Activated T-helper 17 cell treated with anti-CD3 and anti-CD28 coated beads, Interleukin-2, amount 50 U/mL, for 72 hours (primary cell): ENCODE measurements around the gene CABLES2. TPM values are rescaled to one million over a fixed set of nuclear protein-coding genes. Genes with fewer than 3 reads are reported as not detected.
A peak's percentile ranks its signal among the peaks of the same experiment; 100 is the strongest.

Experiments
- ATAC-seq: fragments of 150-1000 bp; cut with Tn5 transposase; replicated peaks from 2 replicates; pipeline ENCODE4 v1.10.0; 2021; ENCODE audit warnings: mild to moderate bottlenecking, moderate library complexity
- H3K27ac Mint-ChIP-seq: one replicate; pipeline ENCODE4 v1.8.0; 2022; ENCODE audit warnings: mixed read lengths
- H3K27me3 Mint-ChIP-seq: one replicate; pipeline ENCODE4 v1.8.0; 2022; ENCODE audit warnings: mixed read lengths
- H3K36me3 Mint-ChIP-seq: one replicate; pipeline ENCODE4 v1.8.0; 2022; ENCODE audit warnings: low read depth, mild to moderate bottlenecking, mixed read lengths
- H3K4me1 Mint-ChIP-seq: one replicate; pipeline ENCODE4 v1.8.0; 2022; ENCODE audit warnings: mixed read lengths
- H3K4me3 Mint-ChIP-seq: one replicate; pipeline ENCODE4 v1.8.0; 2022; ENCODE audit warnings: mild to moderate bottlenecking, mixed read lengths
- H3K9me3 Mint-ChIP-seq: one replicate; pipeline ENCODE4 v1.8.0; 2022; ENCODE audit warnings: mixed read lengths
- total RNA-seq, 2 donors: library from RNA; stranded (reverse); gene quantifications; one replicate each; pipeline ENCODE4 v1.2.3, GENCODE V29; 2022

The CABLES2 gene
- total RNA-seq, 2 donors from 2014 or later, result 6.8 to 6.9 TPM

DNA sequence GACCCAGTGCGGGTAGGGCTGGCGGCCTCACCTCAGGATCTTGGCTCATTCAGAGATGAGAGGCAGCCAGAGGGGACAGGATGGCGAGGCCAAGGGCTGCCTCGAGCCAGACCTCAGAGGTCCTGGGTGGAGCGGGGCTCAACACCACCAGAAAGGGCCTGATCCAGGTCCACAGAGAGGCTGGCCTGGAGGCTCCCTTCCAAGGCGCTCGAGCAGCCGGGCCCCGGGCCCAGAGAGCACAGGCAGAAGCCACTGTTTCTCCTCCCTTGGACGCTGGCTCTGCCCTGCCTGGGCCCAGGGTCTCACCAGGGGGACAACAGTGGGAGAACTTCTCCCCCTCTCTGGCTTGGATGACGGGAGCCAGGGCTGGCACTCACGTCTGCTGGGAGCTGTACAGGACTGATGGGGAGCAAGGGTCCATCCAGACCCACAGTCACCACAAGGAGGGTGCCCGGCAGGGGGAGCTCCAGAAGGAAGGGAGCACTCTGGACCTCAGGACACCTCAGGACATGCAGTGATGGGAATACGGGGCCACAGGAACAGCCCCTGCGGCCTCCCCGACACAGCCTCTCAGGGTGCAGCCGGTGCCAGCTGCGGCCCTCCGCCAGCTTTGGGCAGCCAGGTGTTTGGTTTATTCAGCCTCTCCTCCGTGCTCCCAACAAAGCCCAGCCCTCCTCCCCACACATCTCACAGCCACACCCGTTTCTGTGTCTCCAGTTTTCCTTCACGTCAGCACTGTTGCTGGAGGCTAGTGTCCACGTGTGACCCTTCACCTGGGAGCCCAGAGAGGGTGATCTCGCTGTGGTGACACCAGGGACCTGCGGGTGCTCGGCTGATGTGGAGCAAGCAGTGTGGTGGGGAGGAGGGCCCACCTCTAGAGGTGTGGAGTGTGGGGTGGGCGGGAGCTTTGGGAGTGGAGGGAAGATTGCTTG is 11.5 kb downstream of the CABLES2 start:
- Mint-ChIP-seq H3K9me3 (no peaks in the 10 kb centered on the region), H3K27me3 (no peaks in the 10 kb centered on the region), H3K4me3 (no peak overlapping the region), H3K27ac (no peak overlapping the region), H3K4me1 (no peaks in the 10 kb centered on the region), H3K36me3 (peaks cover 2% of the 10 kb centered on the region)
- no peak for ATAC-seq

DNA sequence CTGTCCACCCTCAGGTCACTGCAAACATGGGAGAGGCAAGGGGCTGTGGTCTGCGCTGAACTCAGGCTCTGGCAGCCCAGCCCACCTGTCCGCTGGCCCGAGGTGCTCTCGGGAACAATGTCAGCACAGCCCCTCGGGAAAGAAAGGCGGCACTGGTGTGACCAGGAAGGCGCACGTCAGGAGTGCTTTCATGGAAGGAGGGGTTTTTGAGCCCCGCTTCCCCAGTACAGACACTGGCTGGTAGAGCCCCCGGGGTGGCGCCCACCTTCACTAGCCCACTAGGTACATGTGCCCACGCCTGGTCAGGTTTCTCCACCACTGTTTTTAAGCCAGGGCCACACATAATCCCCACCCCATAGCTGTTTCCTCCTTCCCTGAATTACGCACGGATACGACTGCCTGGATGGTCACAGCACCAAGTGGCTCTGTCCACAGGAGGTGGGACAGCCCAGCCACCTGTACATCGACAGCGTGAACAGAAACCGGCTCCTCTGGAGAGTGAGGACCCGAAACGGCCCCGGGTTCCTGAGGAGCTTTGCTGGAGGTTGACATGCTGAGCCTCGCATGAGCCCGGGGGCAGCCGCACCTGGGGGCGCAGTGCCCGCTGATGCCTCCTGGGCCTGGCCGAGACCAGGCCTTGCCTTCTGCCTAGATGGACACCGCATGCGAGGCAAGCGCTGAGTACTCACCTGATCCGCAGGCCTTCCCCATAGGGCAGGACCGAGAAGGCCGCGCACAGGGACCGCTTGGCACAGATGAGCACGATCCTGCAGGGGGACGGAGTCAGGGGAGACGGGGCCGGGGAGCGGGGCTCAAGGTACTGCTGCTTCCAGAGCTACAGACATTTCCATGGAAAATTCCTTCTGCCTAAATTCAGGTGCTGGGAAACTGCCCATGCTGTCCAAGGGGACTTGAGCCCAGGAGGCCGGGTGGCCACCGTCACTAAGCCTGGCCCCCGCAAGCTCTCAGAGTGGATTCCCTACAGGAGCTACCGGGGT is 12.5 kb downstream of the CABLES2 start:
- Mint-ChIP-seq H3K27ac (no peak overlapping the region), H3K36me3 (peaks cover 12% of the 10 kb centered on the region), H3K9me3 (no peaks in the 10 kb centered on the region), H3K27me3 (no peaks in the 10 kb centered on the region), H3K4me1 (no peaks in the 10 kb centered on the region), H3K4me3 (no peak overlapping the region)
- ATAC-seq, result no peak

DNA sequence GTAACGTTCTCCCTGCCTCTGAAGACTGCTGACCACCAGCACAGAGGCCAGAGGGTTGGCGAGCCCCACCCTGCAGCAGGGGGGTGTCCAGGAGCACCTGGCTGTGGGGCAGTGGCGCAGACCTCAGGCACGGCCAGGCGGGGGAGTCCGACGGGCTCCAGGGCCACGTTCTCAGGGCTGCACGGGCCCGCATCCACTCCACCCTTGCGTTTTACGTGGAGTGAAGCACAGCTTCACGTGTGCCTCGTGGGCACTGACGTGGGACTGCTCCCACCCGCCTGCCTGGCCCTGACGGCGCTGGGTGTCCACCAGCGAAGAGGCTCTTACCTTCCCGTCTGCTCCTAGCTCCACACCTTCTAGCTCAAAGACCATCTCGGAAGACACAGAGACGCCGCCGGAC is 13.3 kb downstream of the CABLES2 start:
- Mint-ChIP-seq H3K9me3 (no peaks in the 10 kb centered on the region), H3K27me3 (no peaks in the 10 kb centered on the region), H3K4me1 (peaks cover 5% of the 10 kb centered on the region), H3K36me3 (peaks cover 19% of the 10 kb centered on the region), H3K27ac (no peak overlapping the region), H3K4me3 (no peak overlapping the region)
- ATAC-seq, result no peak

DNA sequence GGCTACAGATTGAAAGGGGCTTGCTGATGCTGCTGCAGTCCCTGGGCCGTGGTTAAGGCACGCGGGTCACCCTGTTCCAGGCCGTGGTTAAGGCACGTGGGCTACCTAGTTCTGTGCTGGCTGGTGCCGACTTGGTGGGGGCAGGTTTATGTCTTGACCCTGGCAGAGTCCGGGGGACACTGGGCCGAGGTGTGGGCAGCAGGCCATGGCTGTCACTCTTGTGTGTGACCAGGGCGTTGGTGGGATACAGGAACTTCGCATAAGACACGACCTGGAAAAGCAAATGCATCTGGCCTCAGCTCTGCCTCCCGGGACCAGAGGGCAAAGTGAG is 13.8 kb downstream of the CABLES2 start:
- H3K36me3 Mint-ChIP-seq, result peaks cover 24% of the 10 kb centered on the region
- H3K9me3 Mint-ChIP-seq, result no peaks in the 10 kb centered on the region
- H3K27ac Mint-ChIP-seq, result no peak overlapping the region
- no peak overlapping the region for H3K4me3 Mint-ChIP-seq
- peaks cover 6% of the 10 kb centered on the region for H3K4me1 Mint-ChIP-seq
- peak; percentile 9 for ATAC-seq
- no peaks in the 10 kb centered on the region for H3K27me3 Mint-ChIP-seq

DNA sequence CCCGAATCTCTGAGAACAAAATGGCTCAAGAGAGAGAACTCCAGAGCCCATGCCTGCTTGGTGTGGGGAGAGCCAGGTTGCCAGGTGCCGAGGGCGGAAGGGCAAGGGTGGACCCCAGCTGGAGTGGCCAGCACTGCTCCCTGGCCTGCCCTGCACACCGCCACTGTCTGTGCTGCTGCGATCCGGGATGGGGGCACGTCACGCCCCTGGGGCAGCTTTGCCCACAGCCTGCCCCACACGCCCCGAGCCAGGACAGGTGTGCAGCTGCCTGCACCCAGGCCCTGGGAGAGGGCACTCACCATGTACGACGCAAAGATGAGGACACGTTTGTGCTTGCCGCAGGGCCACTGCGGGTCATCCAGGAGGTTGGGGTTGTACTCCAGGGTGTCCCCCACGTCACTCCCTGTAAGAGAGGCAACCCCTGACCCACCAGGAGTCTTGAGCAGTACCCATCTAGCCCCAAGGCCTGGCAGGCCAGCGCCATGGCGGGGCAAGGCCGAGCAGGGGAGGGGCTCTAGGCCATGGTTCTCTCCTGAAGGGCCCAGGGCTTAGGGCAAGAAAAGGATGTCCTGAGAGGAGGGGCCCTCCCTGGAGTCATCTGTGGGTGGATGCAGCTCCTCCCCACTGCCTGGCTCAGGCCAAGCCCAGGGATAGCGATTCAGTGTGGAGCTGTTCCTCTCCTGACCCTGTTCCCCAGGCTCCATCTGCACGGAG is 14.3 kb downstream of the CABLES2 start:
- Mint-ChIP-seq H3K27ac (no peak overlapping the region), H3K27me3 (no peaks in the 10 kb centered on the region), H3K4me3 (no peak overlapping the region), H3K4me1 (peaks cover 6% of the 10 kb centered on the region), H3K9me3 (no peaks in the 10 kb centered on the region), H3K36me3 (peaks cover 30% of the 10 kb centered on the region)
- ATAC-seq, result peak; percentile 3

DNA sequence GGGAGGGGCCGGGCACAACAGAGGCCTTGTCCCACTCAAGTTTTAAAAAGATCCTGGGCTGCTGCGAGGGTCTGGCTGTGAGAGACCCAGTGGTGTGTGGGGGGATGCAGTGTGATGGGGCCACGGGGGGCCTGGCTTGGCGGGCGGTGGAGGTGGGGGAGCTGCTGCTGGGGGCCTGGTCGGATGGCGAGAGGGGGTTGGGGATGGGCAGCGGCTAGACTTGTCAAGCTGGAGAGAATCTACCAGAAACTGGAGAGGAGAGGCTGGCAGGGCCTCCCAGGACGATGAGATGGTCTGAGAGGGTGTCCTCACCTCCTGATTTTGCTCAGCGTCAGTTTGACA is 15.0 kb downstream of the CABLES2 start:
- Mint-ChIP-seq H3K9me3 (no peaks in the 10 kb centered on the region), H3K4me3 (no peak overlapping the region), H3K27ac (no peak overlapping the region), H3K27me3 (no peaks in the 10 kb centered on the region), H3K36me3 (peaks cover 37% of the 10 kb centered on the region), H3K4me1 (peaks cover 6% of the 10 kb centered on the region)
- no peak for ATAC-seq

DNA sequence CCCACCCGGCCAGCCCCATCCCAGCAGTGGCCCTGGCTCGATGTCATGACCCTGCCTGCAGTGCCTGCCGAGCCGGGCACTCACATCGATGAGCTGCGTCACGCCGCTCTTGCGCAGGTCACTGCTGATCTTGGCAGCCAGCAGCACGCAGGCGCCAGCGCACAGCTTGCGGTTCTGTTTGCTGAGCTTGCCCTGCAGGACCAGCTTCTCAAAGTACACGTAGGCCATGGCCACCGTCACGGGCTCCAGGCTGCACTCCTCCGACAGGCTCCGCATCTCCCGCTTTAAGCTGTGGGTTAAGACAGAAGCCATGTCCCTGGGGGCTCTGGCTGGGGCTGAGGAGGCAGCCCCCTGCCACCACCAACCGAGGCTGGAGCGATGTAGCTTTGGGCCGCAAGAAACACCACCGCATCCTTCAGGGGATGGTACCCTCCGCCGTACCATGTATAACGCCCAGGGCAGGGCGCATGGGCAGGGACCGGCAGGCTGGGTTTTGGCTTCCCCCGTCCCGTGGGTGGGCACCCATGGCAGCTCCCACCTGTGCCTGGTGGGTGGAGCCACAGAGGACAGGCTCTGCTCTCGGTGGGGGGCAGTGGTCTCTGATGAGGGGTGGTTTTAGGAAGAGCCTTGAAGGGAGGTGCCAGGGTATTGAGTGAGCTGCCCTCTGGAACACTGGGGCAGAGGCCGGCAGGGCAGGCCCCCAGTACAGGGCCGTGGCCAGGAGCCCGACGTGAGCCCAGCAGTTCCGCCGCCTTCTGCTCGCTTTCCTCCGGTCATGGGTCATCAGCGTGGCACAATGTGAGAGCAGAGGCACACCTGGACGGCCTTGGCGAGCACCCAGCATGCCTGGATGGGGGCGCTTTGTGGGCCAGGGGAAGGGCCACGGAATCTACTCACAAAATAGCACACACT is 15.7 kb downstream of the CABLES2 start:
- ATAC-seq, result no peak
- Mint-ChIP-seq H3K9me3 (no peaks in the 10 kb centered on the region), H3K4me3 (no peak overlapping the region), H3K27me3 (no peaks in the 10 kb centered on the region), H3K36me3 (peaks cover 42% of the 10 kb centered on the region), H3K4me1 (peaks cover 6% of the 10 kb centered on the region), H3K27ac (no peak overlapping the region)

DNA sequence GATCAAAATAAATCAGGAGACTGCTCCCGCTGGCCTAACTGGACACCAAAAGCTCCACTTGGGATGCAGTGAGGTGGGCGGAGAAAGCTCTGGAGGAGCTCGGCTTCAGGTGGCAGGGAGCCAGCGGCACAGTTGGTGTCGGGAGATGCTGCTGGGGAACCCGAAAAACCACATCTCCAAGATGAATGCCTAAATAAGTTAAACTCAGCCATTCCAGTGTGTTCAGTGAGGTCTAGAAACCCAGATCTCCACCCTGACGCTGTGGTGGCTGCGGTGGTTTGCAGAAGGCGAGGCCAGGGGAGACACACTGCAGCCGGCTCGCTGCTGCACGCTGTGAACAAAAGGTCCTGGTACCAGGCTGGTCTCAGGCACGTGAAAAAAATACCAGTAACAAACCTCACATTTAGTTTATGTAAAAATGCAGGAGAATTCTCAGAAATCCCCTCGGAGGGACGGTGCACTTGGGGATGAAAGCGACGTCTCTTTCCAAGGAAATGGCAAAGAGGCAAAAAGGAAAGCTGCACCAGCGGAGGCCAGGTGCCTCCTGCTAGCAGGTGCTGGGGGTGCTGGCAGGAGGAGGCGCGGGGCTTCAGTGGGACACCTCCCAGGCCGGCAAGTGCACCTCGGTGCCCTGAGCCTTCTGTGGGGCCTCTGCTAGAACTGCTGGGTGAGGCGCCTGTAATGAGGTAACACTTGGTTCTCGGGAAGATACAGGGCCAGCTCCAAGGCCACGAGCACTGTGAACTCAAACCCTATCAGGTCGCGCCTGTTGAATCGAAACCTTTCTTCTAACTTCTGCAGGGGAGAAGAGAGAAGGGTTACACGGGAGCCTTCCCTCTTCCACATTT is 16.5 kb downstream of the CABLES2 start:
- Mint-ChIP-seq H3K9me3 (no peaks in the 10 kb centered on the region), H3K4me1 (peaks cover 6% of the 10 kb centered on the region), H3K4me3 (no peak overlapping the region), H3K36me3 (peaks cover 42% of the 10 kb centered on the region), H3K27ac (no peak overlapping the region), H3K27me3 (no peaks in the 10 kb centered on the region)
- no peak for ATAC-seq

DNA sequence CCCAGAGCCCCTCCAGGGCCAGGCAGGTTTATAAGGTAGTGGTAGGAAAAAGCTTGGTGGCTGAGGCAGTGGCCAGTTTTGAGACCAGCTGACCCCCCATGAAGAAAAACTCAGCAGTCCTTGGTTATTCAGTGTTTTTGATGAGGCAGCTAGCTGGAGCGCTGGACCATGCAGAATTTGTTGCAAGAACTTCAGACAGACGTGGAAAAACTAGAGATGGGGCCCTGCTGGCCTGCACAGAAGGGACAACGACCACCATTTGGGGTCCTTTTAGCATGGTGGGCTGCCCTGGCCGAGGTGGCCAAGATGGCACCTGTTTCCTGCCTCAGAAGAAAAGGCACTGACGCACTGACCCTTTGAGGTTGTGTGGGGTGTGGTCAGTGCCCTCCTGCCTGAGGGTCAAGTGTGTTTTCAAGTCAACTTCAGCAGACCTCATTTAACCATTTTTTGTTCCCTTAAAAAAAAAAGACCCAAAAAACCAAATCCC is 17.4 kb downstream of the CABLES2 start:
- Mint-ChIP-seq H3K36me3 (peaks cover 42% of the 10 kb centered on the region), H3K27ac (no peak overlapping the region), H3K9me3 (no peaks in the 10 kb centered on the region), H3K4me3 (peak overlapping the region; percentile 95), H3K27me3 (no peaks in the 10 kb centered on the region), H3K4me1 (peaks cover 6% of the 10 kb centered on the region)
- ATAC-seq, result no peak

DNA sequence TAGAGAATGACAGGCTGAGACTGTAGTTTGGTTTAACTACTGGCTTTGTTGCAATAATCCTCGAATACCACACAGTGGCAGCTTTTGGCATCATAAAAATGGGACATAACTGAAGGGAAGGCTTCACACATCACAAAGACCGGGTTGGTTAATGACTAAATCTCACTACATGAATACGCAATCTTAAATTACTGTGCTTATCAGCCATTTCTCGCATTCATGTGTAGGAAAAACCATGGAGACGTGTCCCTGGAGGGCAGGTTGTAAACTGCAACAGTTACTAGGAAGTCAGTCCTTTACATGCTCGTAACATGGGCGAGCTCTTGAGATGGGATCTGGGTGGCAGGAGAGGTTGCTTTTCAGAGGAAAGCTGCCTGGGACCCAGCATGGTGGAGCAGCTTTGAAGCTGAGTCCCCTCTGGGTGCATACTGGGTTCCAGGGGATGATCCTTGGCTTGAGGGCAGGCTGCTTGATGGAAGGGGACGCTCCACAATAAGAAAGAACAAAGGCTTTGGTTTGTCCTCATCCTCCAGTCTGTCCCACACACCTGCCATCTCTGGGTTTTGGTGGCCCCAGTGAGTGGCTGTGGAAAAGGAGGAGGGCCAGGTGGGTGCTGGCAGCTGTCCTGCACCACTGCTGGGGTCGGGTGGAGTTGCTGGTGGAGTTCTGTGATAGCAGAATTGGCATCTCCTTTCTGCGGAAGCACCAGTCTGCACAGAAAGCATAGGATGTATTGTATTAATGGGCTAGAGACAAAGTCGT is 18.1 kb downstream of the CABLES2 start:
- H3K27ac Mint-ChIP-seq, result peak overlapping the region; percentile 94
- ATAC-seq, result no peak

DNA sequence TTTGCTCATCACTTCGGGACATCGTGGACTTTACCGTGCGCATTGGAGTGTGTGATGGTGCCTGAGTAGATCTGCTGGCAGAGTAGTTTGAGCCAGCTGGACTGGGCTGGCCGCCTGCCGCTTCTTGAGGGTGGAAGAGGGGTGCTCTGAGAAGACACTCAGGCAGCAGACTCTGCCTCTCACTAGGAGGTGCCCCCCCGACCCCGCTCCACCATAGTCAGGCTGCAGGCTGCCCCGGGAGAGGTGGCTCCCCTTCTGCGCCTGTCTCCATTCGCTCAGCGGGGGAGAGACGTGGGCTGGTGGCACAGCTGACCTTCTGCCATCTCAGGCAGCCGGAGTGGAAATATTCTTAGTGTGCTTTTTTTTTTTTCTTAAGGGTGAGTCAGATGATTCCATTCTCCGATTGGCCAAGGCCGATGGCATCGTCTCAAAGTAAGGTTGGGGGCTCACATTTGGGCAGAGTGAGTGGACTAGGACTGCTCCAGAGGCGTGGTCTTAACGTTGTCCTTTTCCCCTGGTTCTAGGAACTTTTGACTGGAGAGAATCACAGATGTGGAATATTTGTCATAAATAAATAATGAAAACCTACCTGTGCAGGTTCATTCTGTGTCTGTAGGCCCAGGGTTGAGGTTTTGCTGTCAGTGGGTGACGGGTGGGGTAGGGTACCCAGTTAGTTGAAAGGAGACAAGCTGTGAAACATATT is 19.0 kb downstream of the CABLES2 start:
- no peaks in the 10 kb centered on the region for H3K27me3 Mint-ChIP-seq
- peak overlapping the region; percentile 95 for H3K4me3 Mint-ChIP-seq
- peak overlapping the region; percentile 94 for H3K27ac Mint-ChIP-seq
- ATAC-seq, result no peak
- H3K4me1 Mint-ChIP-seq, result peaks cover 11% of the 10 kb centered on the region
- peaks cover 46% of the 10 kb centered on the region for H3K36me3 Mint-ChIP-seq
- H3K9me3 Mint-ChIP-seq, result no peaks in the 10 kb centered on the region

More for the DNA sequence above, 18.1 kb downstream of the CABLES2 start:
- Mint-ChIP-seq H3K9me3 (no peaks in the 10 kb centered on the region), H3K4me1 (peaks cover 6% of the 10 kb centered on the region), H3K27me3 (no peaks in the 10 kb centered on the region), H3K36me3 (peaks cover 42% of the 10 kb centered on the region), H3K4me3 (peak overlapping the region; percentile 95)
